GM19328 (cell line): ENCODE data around the gene GRM5.

Experiments used
- ATAC-seq: cut with Tn5 transposase; IDR thresholded peaks from one replicate; pipeline ENCODE4 v1.9.1; 2021; ENCODE audit warnings: mild to moderate bottlenecking, moderate library complexity; ENCODE audit not compliant: unreplicated experiment

The GRM5 gene

DNA sequence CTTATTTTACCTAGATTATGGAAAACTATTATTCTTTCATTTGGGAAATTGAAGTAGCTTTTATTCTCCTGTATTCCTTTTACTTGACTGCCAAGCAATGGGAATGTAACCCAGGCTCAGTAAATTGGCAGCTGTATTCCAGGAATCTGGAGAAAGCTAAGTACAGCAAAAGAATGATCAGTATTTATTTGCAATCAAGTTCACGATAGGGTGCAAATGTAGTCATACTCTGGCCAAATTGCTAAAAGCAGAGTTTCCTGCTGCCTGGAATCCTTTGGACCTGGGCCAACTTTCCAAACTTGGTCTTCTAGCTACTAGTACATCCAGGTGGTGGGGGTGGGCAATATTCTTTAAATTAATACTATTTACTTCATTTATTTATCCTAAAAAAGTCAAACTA is 442.3 kb downstream of the GRM5 start:
- no peak for ATAC-seq

DNA sequence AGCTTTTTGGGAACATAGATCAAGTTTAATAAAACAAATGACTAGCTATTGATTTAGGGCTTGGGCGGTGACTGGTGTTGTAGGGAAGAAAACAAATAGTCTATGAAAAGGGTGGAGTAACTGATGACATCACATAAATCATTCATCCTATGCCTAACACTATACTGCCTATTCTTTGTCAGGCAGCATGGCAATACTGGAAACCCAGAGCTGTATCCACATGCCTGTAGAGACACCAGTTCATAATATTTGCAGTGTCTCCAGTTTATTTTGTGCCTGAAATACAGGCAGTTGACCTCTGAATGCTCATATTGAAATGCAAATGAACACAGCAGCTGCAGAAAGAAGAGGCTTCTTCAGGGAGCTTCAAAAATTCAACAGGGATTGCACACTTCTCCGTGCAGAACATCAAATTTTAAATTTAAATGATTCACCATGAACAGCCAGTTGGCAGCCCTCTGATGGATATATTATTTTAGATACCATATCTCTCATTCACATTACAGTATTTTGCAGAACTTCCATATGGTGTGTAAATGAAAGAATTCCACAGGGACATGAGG is 445.1 kb downstream of the GRM5 start:
- ATAC-seq, result no peak

DNA sequence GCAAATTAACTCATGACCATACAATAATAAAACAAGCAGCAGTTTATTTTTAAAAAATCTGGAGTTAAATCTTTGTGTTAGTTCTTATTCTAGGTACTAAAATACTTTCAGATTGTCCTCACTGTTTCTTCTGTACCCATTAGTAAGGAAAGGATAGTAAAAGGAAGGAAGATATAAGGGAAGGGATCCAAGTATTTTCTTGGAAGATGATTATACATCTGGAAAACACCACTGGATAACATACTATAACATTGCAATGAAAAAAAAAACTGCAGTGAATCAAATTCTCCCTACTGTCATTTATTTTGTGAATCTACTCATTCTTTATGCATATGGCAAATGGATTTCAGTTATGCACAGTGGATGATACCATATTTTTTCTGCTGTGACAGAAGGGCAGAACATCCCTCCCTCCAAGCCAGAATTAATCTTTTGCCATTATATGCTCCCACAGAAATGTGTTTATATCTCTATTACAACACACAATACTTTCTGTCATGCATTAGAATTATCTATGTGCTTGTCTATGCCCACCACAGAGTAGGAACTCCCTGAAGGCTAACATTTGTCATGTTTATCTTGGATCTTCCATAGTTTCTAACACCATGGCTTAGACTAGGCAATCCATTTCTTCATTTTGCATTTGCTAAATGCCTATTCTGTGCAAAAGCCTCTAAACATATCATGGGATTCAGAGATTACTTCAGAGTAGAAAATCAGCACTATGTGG is 446.0 kb downstream of the GRM5 start:
- no peak for ATAC-seq

DNA sequence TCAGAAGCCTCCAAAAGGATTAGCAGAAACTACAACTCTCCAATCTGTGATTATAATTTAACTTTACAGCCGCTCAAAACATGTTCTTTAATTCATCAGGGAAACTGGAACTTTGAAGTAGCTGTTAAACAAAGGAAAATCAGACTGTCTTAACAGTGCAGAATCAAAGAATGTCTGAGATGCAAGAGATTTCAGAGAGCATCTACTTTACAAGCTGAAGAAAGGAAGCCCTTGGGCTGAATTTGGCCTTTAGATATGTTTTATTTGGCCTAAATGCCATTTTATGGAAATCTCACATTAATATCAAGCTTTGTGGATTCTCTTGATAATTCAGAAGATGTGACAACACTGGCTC is 446.7 kb downstream of the GRM5 start:
- no peak for ATAC-seq

DNA sequence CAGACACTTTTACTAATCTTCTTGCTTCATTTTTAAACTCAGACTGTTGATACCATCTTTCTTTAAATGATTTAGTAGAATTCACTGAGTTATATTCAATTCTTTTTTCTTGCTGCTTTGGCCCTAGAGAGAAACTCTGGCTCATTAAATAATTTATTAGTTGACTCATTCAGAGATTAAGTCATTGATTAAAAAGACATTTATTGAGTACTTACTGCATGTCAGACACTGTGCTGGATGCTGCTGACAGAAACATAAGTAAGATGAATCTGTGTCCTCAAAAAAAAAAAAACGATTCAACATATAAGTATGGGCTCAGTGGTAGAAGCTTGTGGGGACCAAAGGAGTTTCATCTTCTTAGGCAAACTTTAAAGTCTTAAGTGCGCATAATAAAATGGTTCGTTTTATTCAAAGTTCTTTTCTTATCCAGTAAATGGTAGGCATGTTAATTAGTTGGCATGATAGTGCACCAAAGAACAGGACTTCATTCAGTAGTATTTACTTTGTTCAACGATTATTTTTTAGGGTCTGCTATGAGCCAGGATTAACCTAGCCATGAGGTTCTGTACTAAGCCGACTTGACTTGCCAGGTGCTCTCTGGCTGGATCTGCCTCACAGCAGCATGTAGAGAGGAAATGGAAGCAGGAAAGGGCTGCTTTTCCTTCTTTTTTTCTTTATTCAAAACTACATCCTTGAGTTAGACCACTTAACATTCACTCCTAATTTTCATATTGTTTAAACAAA is 447.3 kb downstream of the GRM5 start:
- no peak for ATAC-seq

- ATAC-seq, result no peak
Measured at GRCh38 chr11:88617226-88617625, 448.6 kb downstream of the GRM5 start.

- no peak for ATAC-seq
Measured at GRCh38 chr11:88604260-88604659, 461.5 kb downstream of the GRM5 start.

GRCh38 chr11:88603091-88603867 is 462.5 kb downstream of the GRM5 start:
- no peak for ATAC-seq

- ATAC-seq, result no peak
Measured at GRCh38 chr11:88597387-88597786, 468.4 kb downstream of the GRM5 start.

GRCh38 chr11:88596786-88597185 is 469.0 kb downstream of the GRM5 start:
- no peak for ATAC-seq

GRCh38 chr11:88594274-88594950 is 471.4 kb downstream of the GRM5 start:
- no peak for ATAC-seq

GRCh38 chr11:88590361-88590760 is 475.4 kb downstream of the GRM5 start:
- ATAC-seq, result no peak

DNA sequence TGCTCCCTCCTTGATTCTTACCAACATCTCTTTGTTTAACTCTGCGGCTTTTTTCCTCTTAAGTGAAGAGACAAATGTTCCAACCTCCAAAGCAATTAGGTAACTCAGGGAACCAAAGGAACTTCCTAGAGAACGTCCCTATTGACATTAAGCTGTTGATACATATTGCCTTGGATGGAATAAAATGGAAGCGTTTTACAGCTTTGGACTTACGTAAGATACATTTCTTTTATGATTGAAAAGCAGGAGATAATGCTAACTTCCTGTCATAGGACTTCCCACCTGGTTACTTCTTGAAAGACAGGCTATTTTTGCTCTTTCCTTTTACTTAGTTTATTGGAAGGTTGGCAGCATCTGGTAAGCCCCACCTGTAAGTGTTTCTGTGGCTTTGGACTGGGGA is 482.5 kb downstream of the GRM5 start:
- no peak for ATAC-seq

DNA sequence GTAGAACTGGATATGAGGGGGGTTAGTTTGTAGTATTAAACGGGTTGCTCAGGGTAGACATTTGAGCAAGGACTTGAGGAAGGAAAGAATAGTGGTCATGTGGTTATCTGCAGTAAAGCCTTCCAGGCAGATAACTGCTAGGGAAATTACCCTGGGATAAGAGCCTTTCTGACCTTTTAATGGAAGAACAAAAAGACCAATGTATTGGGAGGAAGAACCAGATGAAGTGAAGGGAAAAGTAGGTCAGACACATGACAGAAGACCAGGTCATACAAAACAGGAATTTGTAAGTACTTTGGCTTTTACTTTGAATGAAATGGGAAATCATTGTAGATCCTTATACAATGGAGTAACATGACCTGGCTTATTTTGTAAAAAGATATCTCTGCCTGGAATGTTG is 486.3 kb downstream of the GRM5 start:
- ATAC-seq, result no peak

DNA sequence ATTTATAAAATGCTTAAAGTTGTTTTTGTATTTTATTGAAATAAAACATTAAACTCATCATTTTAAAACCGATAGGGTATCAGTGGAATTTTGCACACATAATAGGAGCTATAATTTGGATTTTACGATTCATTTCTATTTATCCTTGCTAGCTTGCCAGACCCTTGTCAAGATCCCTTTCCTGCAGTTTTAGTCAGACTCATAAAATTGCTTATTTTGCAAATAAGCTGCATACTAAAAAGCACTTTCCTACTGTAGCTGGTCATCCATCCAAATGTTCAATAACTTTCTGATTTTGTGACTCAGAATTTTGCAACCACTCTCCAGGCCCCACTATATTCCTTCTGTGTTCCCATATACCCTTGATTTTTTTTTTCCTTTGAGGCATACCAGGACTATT is 489.0 kb downstream of the GRM5 start:
- no peak for ATAC-seq

DNA sequence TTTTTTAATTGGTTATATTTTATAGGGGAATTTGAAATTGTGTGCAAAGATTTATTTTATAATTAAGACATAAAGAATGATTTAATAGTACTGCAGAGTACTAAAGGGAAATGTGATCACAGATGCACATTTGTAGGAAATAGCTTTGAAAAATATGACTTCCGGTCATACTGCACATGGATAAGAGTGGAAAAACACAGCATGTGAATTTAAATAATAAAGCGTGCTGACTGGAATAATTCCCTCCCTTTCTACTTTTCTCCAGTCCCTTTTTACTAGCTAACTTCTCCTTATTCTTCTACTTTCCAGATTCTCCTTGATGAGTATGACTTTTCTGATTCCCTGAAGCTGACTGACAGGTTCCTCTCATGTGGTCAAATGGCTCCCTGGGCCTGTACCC is 489.9 kb downstream of the GRM5 start:
- ATAC-seq, result no peak

- ATAC-seq, result no peak
Measured at GRCh38 chr11:88569342-88569741, 496.4 kb downstream of the GRM5 start.

GRCh38 chr11:88555829-88556202 is 510.0 kb downstream of the GRM5 start:
- no peak for ATAC-seq

GRCh38 chr11:88555018-88555828 is 510.6 kb downstream of the GRM5 start:
- ATAC-seq, result no peak

- no peak for ATAC-seq
Measured at GRCh38 chr11:88553204-88553603, 512.6 kb downstream of the GRM5 start.
